OCI-LY1 (cell line): ENCODE results near the gene FBXO2.

Experiments
- CTCF ChIP-seq: fragments of 200-600 bp; sonication (generic), shearing (Covaris generic); IDR thresholded peaks from 2 replicates; pipeline ENCODE4 v1.5.1; 2017; ENCODE audit warnings: mild to moderate bottlenecking, antibody characterized with exemption, low read length, moderate library complexity, mixed read lengths
- EZH2 ChIP-seq: fragments of 200-600 bp; sonication (generic), shearing (Covaris generic); IDR thresholded peaks from 2 replicates; pipeline ENCODE4 v1.8.0; 2017; ENCODE audit warnings: borderline replicate concordance, mixed run types, mild to moderate bottlenecking, antibody characterized with exemption, low read length, moderate library complexity, mixed read lengths

- TF ChIP-seq CTCF (no peak), EZH2 (no peak)
Observed at GRCh38 chr1:11697188-11697892, 43.1 kb upstream of the FBXO2 start.
